OCI-LY1 (cell line): ENCODE results near the gene ADAR.

Source experiments
- CTCF ChIP-seq: fragments of 200-600 bp; sonication (generic), shearing (Covaris generic); IDR thresholded peaks from 2 replicates; pipeline ENCODE4 v1.5.1; 2017; ENCODE audit warnings: mild to moderate bottlenecking, antibody characterized with exemption, low read length, moderate library complexity, mixed read lengths
- EZH2 ChIP-seq: fragments of 200-600 bp; sonication (generic), shearing (Covaris generic); IDR thresholded peaks from 2 replicates; pipeline ENCODE4 v1.8.0; 2017; ENCODE audit warnings: borderline replicate concordance, mixed run types, mild to moderate bottlenecking, antibody characterized with exemption, low read length, moderate library complexity, mixed read lengths

GRCh38 chr1:154533952-154534844, 73.8 kb downstream of the ADAR start:
- peak; percentile 59; the same call in 1 of the 2 replicates for TF ChIP-seq CTCF
- no peak for TF ChIP-seq EZH2
